HEK293 (cell line): ENCODE measurements around the gene CYTH3.

Experiments used
- CTCF ChIP-seq: fragments of 450-650 bp; formaldehyde crosslinking; IDR thresholded peaks from 2 replicates; pipeline ENCODE4 v1.5.1; 2016; ENCODE audit warnings: missing biosample characterization, missing genetic modification characterization
- SETDB1 ChIP-seq: IDR thresholded peaks from one replicate; pipeline ENCODE4 v1.6.1; 2017; ENCODE audit warnings: mild to moderate bottlenecking, low read length, moderate library complexity, mixed read lengths; ENCODE audit not compliant: insufficient read length
- ZBTB7A ChIP-seq: fragments of 450-650 bp; formaldehyde crosslinking; IDR thresholded peaks from 2 replicates; pipeline ENCODE4 v1.5.1; 2016; ENCODE audit warnings: low read depth, missing biosample characterization, missing genetic modification characterization
- ZNF114 ChIP-seq: fragments of 450-650 bp; formaldehyde crosslinking; IDR thresholded peaks from 2 replicates; pipeline ENCODE4 v1.5.0; 2017; ENCODE audit warnings: missing biosample characterization, missing genetic modification characterization
- ZNF138 ChIP-seq: fragments of 450-650 bp; formaldehyde crosslinking; IDR thresholded peaks from 2 replicates; pipeline ENCODE4 v1.5.1; 2016; ENCODE audit warnings: missing biosample characterization, missing genetic modification characterization, borderline replicate concordance
- ZNF184 ChIP-seq: fragments of 450-650 bp; IDR thresholded peaks from 2 replicates; pipeline ENCODE4 v1.5.1; 2018; ENCODE audit warnings: missing biosample characterization, mild to moderate bottlenecking, missing genetic modification characterization
- ZNF266 ChIP-seq: fragments of 450-650 bp; formaldehyde crosslinking; IDR thresholded peaks from 2 replicates; pipeline ENCODE4 v1.5.1; 2016; ENCODE audit warnings: missing biosample characterization, missing genetic modification characterization, low read depth
- ZNF274 ChIP-seq, 2 experiments: fragments of 200-500 bp in 1 of 2; fragments of 450-650 bp in 1 of 2; sonication (Bioruptor generic) in 1 of 2; formaldehyde crosslinking in 1 of 2; IDR thresholded peaks; 2 replicates each; pipeline versions ENCODE4 v1.5.1 to v1.6.1; 2014 to 2016; ENCODE audit warnings: borderline replicate concordance in 1 of 2, inconsistent platforms in 1 of 2, low read length in 1 of 2, missing biosample characterization in 1 of 2, missing genetic modification characterization in 1 of 2
- ZNF324 ChIP-seq: fragments of 450-650 bp; formaldehyde crosslinking; IDR thresholded peaks from 2 replicates; pipeline ENCODE4 v1.5.1; 2016; ENCODE audit warnings: missing biosample characterization, missing genetic modification characterization
- ZNF426 ChIP-seq: fragments of 450-650 bp; formaldehyde crosslinking; IDR thresholded peaks from 2 replicates; pipeline ENCODE4 v1.5.1; 2017; ENCODE audit warnings: missing biosample characterization, missing genetic modification characterization, mild to moderate bottlenecking, inconsistent platforms, moderate library complexity
- ZNF558 ChIP-seq: fragments of 450-650 bp; formaldehyde crosslinking; IDR thresholded peaks from 2 replicates; pipeline ENCODE4 v1.5.1; 2016; ENCODE audit warnings: missing biosample characterization, missing genetic modification characterization

- no peak for TF ChIP-seq ZNF114 (tag by site-specific recombination)
- TF ChIP-seq ZNF184 (tag by site-specific recombination), result no peak
- no peak for TF ChIP-seq CTCF
- no peak for TF ChIP-seq ZNF138 (tag by site-specific recombination)
- TF ChIP-seq ZBTB7A (tag by site-specific recombination), result no peak
- TF ChIP-seq ZNF558 (tag by site-specific recombination), result no peak
- no peak for TF ChIP-seq SETDB1
- TF ChIP-seq ZNF266 (tag by site-specific recombination), result no peak
- TF ChIP-seq ZNF324 (tag by site-specific recombination), result no peak
- TF ChIP-seq ZNF426 (tag by site-specific recombination), result no peak
- TF ChIP-seq ZNF274 (IDR thresholded peaks at IDR 0.05; ENCODE audit: low read length), result no peak
- no peak for TF ChIP-seq ZNF274 (tag by site-specific recombination; IDR thresholded peaks at IDR 0.05; ENCODE audit: borderline replicate concordance)
Observed at GRCh38 chr7:6147627-6148026, 124.8 kb downstream of the CYTH3 start.
